A549 (cell line): Measurements from ENCODE around the gene CAPZA3. TPM values are rescaled to one million over a fixed set of nuclear protein-coding genes. Genes with fewer than 3 reads are reported as not detected.

ENCODE experiments used
- ATAC-seq, 2 experiments: fragments of 200-7000 bp in 1 of 2; fragments of >200 bp in 1 of 2; cut with Nextera tagmentation in 1 of 2; cut with Tn5 transposase in 1 of 2; 3 replicates each; pipeline versions ENCODE4 v1.8.0 to v1.9.1; 2018 to 2020; ENCODE audit warnings: mild to moderate bottlenecking in 1 of 2, moderate library complexity in 1 of 2
- CTCF ChIA-PET: fragments of 300-600 bp; sonication (Branson Sonifier 250); formaldehyde crosslinking; extraction: SDS; loops from one replicate; lab custom pipeline; 2021; ENCODE audit warnings: antibody characterized with exemption, inconsistent platforms; lab: Yijun Ruan, JAX
- POLR2A ChIA-PET: fragments of 350-600 bp; formaldehyde crosslinking; extraction: SDS; loops from one replicate; lab custom pipeline; 2021; ENCODE audit warnings: antibody characterized with exemption, inconsistent platforms; lab: Yijun Ruan, JAX
- DNase-seq, 2 experiments: peaks; one replicate each; pipeline versions ENCODE4 v3.0.0 to v3.0.0-alpha.2; 2011 to 2016; ENCODE audit warnings: low read depth in 1 of 2, low spot score in 1 of 2
- FAIRE-seq: peaks from 2 replicates; lab custom pipeline; 2011; peaks lifted over from hg19 to GRCh38; lab: Jason Lieb, UNC
- H3K27ac ChIP-seq, 2 experiments: fragments of >200 bp; sonication (Bioruptor Twin); formaldehyde crosslinking; 3 replicates each; pipeline ENCODE4 v1.5.1; 2016 to 2017
- H3K4me1 ChIP-seq: fragments of >200 bp; sonication (Bioruptor Twin); formaldehyde crosslinking; 3 replicates; pipeline ENCODE4 v1.6.1; 2016
- H3K4me2 ChIP-seq: fragments of >200 bp; sonication (Bioruptor Twin); formaldehyde crosslinking; 3 replicates; pipeline ENCODE4 v1.6.1; 2016
- H3K4me3 ChIP-seq: fragments of >200 bp; sonication (Bioruptor Twin); formaldehyde crosslinking; 3 replicates; pipeline ENCODE4 v1.5.1; 2016
- H3K9me3 ChIP-seq: fragments of >200 bp; sonication (Bioruptor Twin); formaldehyde crosslinking; 3 replicates; pipeline ENCODE4 v1.6.1; 2016
- CBX2 ChIP-seq: fragments of 200-600 bp; sonication (generic); IDR thresholded peaks from 2 replicates; pipeline ENCODE4 v1.6.1; 2016; ENCODE audit warnings: low read depth, mild to moderate bottlenecking, borderline replicate concordance
- CEBPB ChIP-seq, 2 experiments: fragments of >200 bp in 1 of 2; sonication (Bioruptor Twin) in 1 of 2; formaldehyde crosslinking in 1 of 2; IDR thresholded peaks; 2 replicates each; pipeline ENCODE4 v1.6.1; 2012 to 2016
- CHD2 ChIP-seq: fragments of 150-350 bp; IDR thresholded peaks from 2 replicates; pipeline ENCODE4 v1.6.1; 2014; ENCODE audit warnings: low read length; ENCODE audit not compliant: partially characterized antibody
- CHD4 ChIP-seq: fragments of 200-600 bp; sonication (generic); IDR thresholded peaks from 2 replicates; pipeline ENCODE4 v1.6.1; 2016; ENCODE audit warnings: antibody characterized with exemption, mild to moderate bottlenecking, borderline replicate concordance
- EHF ChIP-seq: fragments of 250-450 bp; sonication (Bioruptor Pico); IDR thresholded peaks from 2 replicates; pipeline ENCODE4 v1.5.0; 2020; ENCODE audit warnings: mild to moderate bottlenecking
- ESRRA ChIP-seq: fragments of 150-350 bp; IDR thresholded peaks from 2 replicates; pipeline ENCODE4 v1.6.1; 2014; ENCODE audit warnings: mild to moderate bottlenecking, low read length, borderline replicate concordance
- FOSB ChIP-seq: fragments of 250-450 bp; sonication (Bioruptor Pico); IDR thresholded peaks from 2 replicates; pipeline ENCODE4 v1.5.0; 2020; ENCODE audit warnings: mild to moderate bottlenecking, moderate library complexity
- FOSL2 ChIP-seq, 2 experiments: fragments of 450-650 bp in 1 of 2; fragments of >200 bp in 1 of 2; sonication (Bioruptor Twin) in 1 of 2; formaldehyde crosslinking; IDR thresholded peaks; 2 replicates each; pipeline versions ENCODE4 v1.5.0 to v1.6.1; 2016 to 2020; ENCODE audit warnings: mild to moderate bottlenecking in 1 of 2, moderate library complexity in 1 of 2
- HDAC2 ChIP-seq: fragments of 200-600 bp; sonication (generic); IDR thresholded peaks from 2 replicates; pipeline ENCODE4 v1.6.1; 2016
- HEYL ChIP-seq: fragments of 250-450 bp; sonication (Bioruptor Pico); IDR thresholded peaks from 2 replicates; pipeline ENCODE4 v1.8.0; 2021; ENCODE audit warnings: mild to moderate bottlenecking, moderate library complexity
- HOXB13 ChIP-seq: fragments of 250-450 bp; sonication (Bioruptor Pico); IDR thresholded peaks from 2 replicates; pipeline ENCODE4 v1.5.0; 2020; ENCODE audit warnings: low read depth, mild to moderate bottlenecking, moderate library complexity
- HOXB5 ChIP-seq: fragments of 250-450 bp; sonication (Bioruptor Pico); IDR thresholded peaks from 2 replicates; pipeline ENCODE4 v1.5.0; 2020; ENCODE audit warnings: mild to moderate bottlenecking, moderate library complexity
- JUNB ChIP-seq: fragments of >200 bp; sonication (Bioruptor Twin); formaldehyde crosslinking; IDR thresholded peaks from 2 replicates; pipeline ENCODE4 v1.6.1; 2016
- KDM1A ChIP-seq: fragments of 200-600 bp; sonication (generic); IDR thresholded peaks from 2 replicates; pipeline ENCODE4 v1.6.1; 2016; ENCODE audit warnings: low read depth, mild to moderate bottlenecking
- KDM5A ChIP-seq: fragments of 200-600 bp; sonication (generic); IDR thresholded peaks from 2 replicates; pipeline ENCODE4 v1.6.1; 2016; ENCODE audit warnings: antibody characterized with exemption, mild to moderate bottlenecking
- MAZ ChIP-seq: fragments of 150-350 bp; IDR thresholded peaks from 2 replicates; pipeline ENCODE4 v1.6.1; 2014; ENCODE audit warnings: antibody characterized with exemption, low read depth, low read length, borderline replicate concordance
- NR3C1 ChIP-seq: fragments of >200 bp; sonication (Bioruptor Twin); formaldehyde crosslinking; IDR thresholded peaks from 3 replicates; pipeline ENCODE4 v1.6.1; 2017
- POLR2AphosphoS2 ChIP-seq: conservative IDR thresholded peaks from 2 replicates; pipeline ENCODE4 v1.6.1; 2012; ENCODE audit warnings: low read length, improper control_type of control experiment, inconsistent platforms
- RAD21 ChIP-seq, 2 experiments: fragments of >200 bp in 1 of 2; sonication (Bioruptor Twin) in 1 of 2; formaldehyde crosslinking in 1 of 2; IDR thresholded peaks in 1 of 2; conservative IDR thresholded peaks in 1 of 2; 2 replicates in 1 of 2; 3 replicates in 1 of 2; pipeline ENCODE4 v1.6.1; 2012 to 2018; ENCODE audit warnings: inconsistent platforms in 1 of 2
- RFX5 ChIP-seq: fragments of 450-650 bp; IDR thresholded peaks from 2 replicates; pipeline ENCODE4 v1.7.1; 2014; ENCODE audit warnings: antibody characterized with exemption, mild to moderate bottlenecking, moderate library complexity
- TP53 ChIP-seq: fragments of 250-450 bp; sonication (Bioruptor Pico); IDR thresholded peaks from 2 replicates; pipeline ENCODE4 v1.5.0; 2021; ENCODE audit warnings: mild to moderate bottlenecking, moderate library complexity
- ZC3H11A ChIP-seq: fragments of 450-650 bp; IDR thresholded peaks from 2 replicates; pipeline ENCODE4 v1.6.1; 2014; ENCODE audit warnings: antibody characterized with exemption, mild to moderate bottlenecking
- ZSCAN20 ChIP-seq: fragments of 250-450 bp; sonication (Bioruptor Pico); IDR thresholded peaks from 2 replicates; pipeline ENCODE4 v1.8.0; 2022; ENCODE audit warnings: mild to moderate bottlenecking, moderate library complexity
- WGBS: methylation state at CpG from one replicate; pipeline ENCODE4 v1.1.6; 2017; ENCODE audit errors: missing lambda C conversion rate; 5-methylcytosine and 5-hydroxymethylcytosine counted together
- polyA plus RNA-seq, 4 experiments: library from polyadenylated mRNA; depleted of rRNA in 3 of 4; stranded (reverse); fragments of >200 nt; fragmentation: RNase III in 1 of 4; extraction: RNeasy Plus Mini Kit Qiagen cat#74134 plus additional on column Dnase treatment in 1 of 4; gene quantifications; 2 replicates in 3 of 4; 3 replicates in 1 of 4; pipeline ENCODE4 v1.2.3, GENCODE V29; 2011 to 2017
- TF ChIP-seq, protein P1 (sequence below): fragments of 150-350 bp; IDR thresholded peaks from 2 replicates; pipeline ENCODE4 v1.6.1; 2014; ENCODE audit warnings: low read depth, mild to moderate bottlenecking, low read length
- TF ChIP-seq, protein P2 (sequence below): fragments of 250-450 bp; sonication (Bioruptor Pico); IDR thresholded peaks from 2 replicates; pipeline ENCODE4 v1.5.0; 2020; ENCODE audit warnings: low read depth, mild to moderate bottlenecking, moderate library complexity
- TF ChIP-seq, protein P3 (sequence below): IDR thresholded peaks from 2 replicates; pipeline ENCODE4 v1.6.1; 2012; ENCODE audit warnings: low read depth, borderline replicate concordance
- TF ChIP-seq, protein P4 (sequence below): IDR thresholded peaks from 2 replicates; pipeline ENCODE4 v1.6.1; 2012
- TF ChIP-seq, protein P5 (sequence below): fragments of 450-650 bp; IDR thresholded peaks from 2 replicates; pipeline ENCODE4 v1.6.1; 2014; ENCODE audit warnings: antibody characterized with exemption
- TF ChIP-seq, protein P6 (sequence below): fragments of >200 bp; sonication (Bioruptor Twin); formaldehyde crosslinking; IDR thresholded peaks from 2 replicates; pipeline ENCODE4 v1.6.1; 2016
- TF ChIP-seq, protein P7 (sequence below): IDR thresholded peaks from 2 replicates; pipeline ENCODE4 v1.6.1; 2012

Gene CAPZA3
- polyA plus RNA-seq, 2 of the 4 experiments (the other 2 are of a cell fraction): not detected

DNA sequence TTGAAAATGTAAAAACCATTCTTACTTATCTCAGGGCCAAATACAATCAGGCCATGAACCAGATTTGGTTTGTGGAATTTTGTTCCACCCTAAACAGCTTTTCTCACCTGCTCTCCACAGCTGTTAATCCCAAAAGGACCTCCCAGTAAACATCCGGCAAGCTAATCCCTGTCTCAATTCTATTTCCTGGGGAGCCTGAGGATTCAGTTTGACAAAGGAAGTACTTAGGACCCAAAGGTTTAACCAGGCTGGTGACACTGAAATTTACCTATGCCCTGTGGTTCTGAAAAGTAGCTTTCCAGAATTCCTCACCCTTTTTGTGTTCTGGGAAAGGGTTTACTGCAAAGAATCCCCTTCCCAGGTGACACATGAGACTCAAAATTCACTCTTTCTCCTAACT, 15.0 kb downstream of the CAPZA3 start:
- no peak for DNase-seq
- no peak for TF ChIP-seq HEYL
- TF ChIP-seq, protein P1, sequence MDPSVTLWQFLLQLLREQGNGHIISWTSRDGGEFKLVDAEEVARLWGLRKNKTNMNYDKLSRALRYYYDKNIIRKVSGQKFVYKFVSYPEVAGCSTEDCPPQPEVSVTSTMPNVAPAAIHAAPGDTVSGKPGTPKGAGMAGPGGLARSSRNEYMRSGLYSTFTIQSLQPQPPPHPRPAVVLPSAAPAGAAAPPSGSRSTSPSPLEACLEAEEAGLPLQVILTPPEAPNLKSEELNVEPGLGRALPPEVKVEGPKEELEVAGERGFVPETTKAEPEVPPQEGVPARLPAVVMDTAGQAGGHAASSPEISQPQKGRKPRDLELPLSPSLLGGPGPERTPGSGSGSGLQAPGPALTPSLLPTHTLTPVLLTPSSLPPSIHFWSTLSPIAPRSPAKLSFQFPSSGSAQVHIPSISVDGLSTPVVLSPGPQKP: no peak
- TF ChIP-seq ZSCAN20 (CRISPR knock-in tag): no peak
- TF ChIP-seq, protein P2, sequence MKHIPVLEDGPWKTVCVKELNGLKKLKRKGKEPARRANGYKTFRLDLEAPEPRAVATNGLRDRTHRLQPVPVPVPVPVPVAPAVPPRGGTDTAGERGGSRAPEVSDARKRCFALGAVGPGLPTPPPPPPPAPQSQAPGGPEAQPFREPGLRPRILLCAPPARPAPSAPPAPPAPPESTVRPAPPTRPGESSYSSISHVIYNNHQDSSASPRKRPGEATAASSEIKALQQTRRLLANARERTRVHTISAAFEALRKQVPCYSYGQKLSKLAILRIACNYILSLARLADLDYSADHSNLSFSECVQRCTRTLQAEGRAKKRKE: no peak
- TF ChIP-seq, protein P3, sequence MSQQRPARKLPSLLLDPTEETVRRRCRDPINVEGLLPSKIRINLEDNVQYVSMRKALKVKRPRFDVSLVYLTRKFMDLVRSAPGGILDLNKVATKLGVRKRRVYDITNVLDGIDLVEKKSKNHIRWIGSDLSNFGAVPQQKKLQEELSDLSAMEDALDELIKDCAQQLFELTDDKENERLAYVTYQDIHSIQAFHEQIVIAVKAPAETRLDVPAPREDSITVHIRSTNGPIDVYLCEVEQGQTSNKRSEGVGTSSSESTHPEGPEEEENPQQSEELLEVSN: no peak
- no peak for TF ChIP-seq EHF (CRISPR knock-in tag)
- TF ChIP-seq, protein P4, sequence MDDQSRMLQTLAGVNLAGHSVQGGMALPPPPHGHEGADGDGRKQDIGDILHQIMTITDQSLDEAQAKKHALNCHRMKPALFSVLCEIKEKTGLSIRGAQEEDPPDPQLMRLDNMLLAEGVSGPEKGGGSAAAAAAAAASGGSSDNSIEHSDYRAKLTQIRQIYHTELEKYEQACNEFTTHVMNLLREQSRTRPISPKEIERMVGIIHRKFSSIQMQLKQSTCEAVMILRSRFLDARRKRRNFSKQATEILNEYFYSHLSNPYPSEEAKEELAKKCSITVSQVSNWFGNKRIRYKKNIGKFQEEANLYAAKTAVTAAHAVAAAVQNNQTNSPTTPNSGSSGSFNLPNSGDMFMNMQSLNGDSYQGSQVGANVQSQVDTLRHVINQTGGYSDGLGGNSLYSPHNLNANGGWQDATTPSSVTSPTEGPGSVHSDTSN: no peak
- no peak for TF ChIP-seq CHD4
- TF ChIP-seq TP53 (CRISPR knock-in tag): no peak
- TF ChIP-seq, protein P5, sequence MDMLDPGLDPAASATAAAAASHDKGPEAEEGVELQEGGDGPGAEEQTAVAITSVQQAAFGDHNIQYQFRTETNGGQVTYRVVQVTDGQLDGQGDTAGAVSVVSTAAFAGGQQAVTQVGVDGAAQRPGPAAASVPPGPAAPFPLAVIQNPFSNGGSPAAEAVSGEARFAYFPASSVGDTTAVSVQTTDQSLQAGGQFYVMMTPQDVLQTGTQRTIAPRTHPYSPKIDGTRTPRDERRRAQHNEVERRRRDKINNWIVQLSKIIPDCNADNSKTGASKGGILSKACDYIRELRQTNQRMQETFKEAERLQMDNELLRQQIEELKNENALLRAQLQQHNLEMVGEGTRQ: no peak
- no peak for TF ChIP-seq FOSL2 (IDR thresholded peaks at IDR 0.05)
- no peak for TF ChIP-seq FOSL2 (CRISPR knock-in tag; IDR thresholded peaks at IDR 0.05)
- TF ChIP-seq, protein P6, sequence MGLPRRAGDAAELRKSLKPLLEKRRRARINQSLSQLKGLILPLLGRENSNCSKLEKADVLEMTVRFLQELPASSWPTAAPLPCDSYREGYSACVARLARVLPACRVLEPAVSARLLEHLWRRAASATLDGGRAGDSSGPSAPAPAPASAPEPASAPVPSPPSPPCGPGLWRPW: no peak
- no peak for TF ChIP-seq ZC3H11A
- TF ChIP-seq CBX2: no peak
- TF ChIP-seq HOXB13 (CRISPR knock-in tag): no peak
- TF ChIP-seq FOSB: no peak
- no peak for TF ChIP-seq NR3C1
- TF ChIP-seq RAD21 (conservative IDR thresholded peaks at IDR 0.05 in 1 of 2, IDR thresholded peaks at IDR 0.05 in 1 of 2): no peak
- no peak for TF ChIP-seq HOXB5 (CRISPR knock-in tag)
- TF ChIP-seq, all 56 proteins: peak for 0
- no peak overlapping the region for H3K4me3 ChIP-seq
- no peak overlapping the region for H3K4me2 ChIP-seq
- H3K4me1 ChIP-seq: no peaks in the 10 kb centered on the region
- ChIA-PET POLR2A (no interaction called here), CTCF (no interaction called here)
- no peak for FAIRE-seq
- 90% methylated on average over 1 of the region's 1 CpG for WGBS
- no peak for ATAC-seq
- no peak overlapping the region for H3K27ac ChIP-seq
- no peaks in the 10 kb centered on the region for H3K9me3 ChIP-seq

DNA sequence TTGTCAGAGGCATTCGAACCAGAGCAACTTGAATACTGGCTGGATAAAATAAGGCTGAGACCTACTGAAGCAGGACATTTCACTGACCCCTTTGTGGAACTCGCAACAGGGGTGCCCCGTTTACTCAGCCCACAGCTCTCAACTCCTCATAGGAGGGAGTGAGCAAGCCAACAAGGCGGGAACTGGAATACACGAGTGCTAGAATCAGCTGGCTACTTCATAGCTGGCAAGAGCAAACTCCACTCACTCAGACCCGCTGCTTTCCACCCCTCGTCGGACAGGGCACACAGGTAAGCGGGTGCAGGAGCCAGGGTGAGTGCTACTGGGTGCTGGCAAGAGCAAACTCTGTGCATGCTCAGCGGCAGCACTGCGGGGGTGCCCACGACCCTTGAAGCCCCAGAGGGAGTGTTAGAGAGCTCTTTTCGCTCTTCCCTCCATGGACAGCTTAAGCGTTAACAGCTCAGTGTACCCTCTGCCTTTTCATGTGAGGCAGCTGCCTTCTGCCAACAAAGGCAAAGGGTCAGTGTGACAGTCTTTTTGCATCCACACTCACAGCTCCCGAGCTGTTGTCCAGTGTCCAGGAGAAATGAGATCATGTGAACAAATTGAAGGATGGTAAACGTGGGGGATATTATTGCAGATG, 15.7 kb downstream of the CAPZA3 start:
- DNase-seq (no peak), ATAC-seq (no peak), FAIRE-seq (no peak)
- Histone ChIP-seq H3K4me2 (no peak overlapping the region), H3K9me3 (no peaks in the 10 kb centered on the region), H3K4me1 (no peaks in the 10 kb centered on the region), H3K4me3 (no peak overlapping the region), H3K27ac (no peak overlapping the region)
- 39% methylated on average over 16 of the region's 16 CpGs for WGBS
- ChIA-PET CTCF (no interaction called here), POLR2A (no interaction called here)
- no peak for TF ChIP-seq CHD2
- no peak for TF ChIP-seq CEBPB (IDR thresholded peaks at IDR 0.05)
- no peak for TF ChIP-seq HDAC2
- TF ChIP-seq, protein P2: no peak
- TF ChIP-seq, protein P7, sequence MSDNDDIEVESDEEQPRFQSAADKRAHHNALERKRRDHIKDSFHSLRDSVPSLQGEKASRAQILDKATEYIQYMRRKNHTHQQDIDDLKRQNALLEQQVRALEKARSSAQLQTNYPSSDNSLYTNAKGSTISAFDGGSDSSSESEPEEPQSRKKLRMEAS: no peak
- no peak for TF ChIP-seq ESRRA
- no peak for TF ChIP-seq CHD4
- no peak for TF ChIP-seq MAZ
- TF ChIP-seq KDM5A: no peak
- TF ChIP-seq RAD21 (conservative IDR thresholded peaks at IDR 0.05 in 1 of 2, IDR thresholded peaks at IDR 0.05 in 1 of 2): no peak
- TF ChIP-seq, protein P6: no peak
- no peak for TF ChIP-seq RFX5
- TF ChIP-seq FOSB: no peak
- TF ChIP-seq JUNB: no peak
- TF ChIP-seq, protein P1: no peak
- no peak for TF ChIP-seq EHF (CRISPR knock-in tag)
- no peak for TF ChIP-seq KDM1A
- no peak for TF ChIP-seq POLR2AphosphoS2
- no peak for TF ChIP-seq ZSCAN20 (CRISPR knock-in tag)
